Thymus (tissue), 11 donors: ENCODE results near the gene SLC4A5. TPM values are rescaled to one million over a fixed set of nuclear protein-coding genes. Genes with fewer than 3 reads are reported as not detected.
"Not testable (repeated sequence)": the region's sequence is repeated elsewhere in the genome, so short reads cannot be mapped to it uniquely, and the experiment has no call there.

Source experiments
- DNase-seq, 9 donors: peaks; one replicate each; pipeline ENCODE4 v3.0.0-alpha.2; 2013; ENCODE audit warnings: low spot score in 9 of 9, low read depth in 6 of 9, missing footprints in 1 of 9
- H3K27ac ChIP-seq, 2 donors: one replicate each; pipeline ENCODE4 v1.5.1; 2013; ENCODE audit warnings: control low read depth in 1 of 2, low read depth in 1 of 2, low read length in 1 of 2, mild to moderate bottlenecking in 1 of 2, moderate library complexity in 1 of 2
- H3K27me3 ChIP-seq, 2 donors: one replicate each; pipeline ENCODE4 v1.5.1; 2013; ENCODE audit warnings: low read length in 1 of 2; ENCODE audit not compliant: control insufficient read depth in 2 of 2, insufficient read depth in 1 of 2
- H3K36me3 ChIP-seq, 2 donors: one replicate each; pipeline ENCODE4 v1.5.1; 2013; ENCODE audit warnings: low read length in 1 of 2, mild to moderate bottlenecking in 1 of 2, moderate library complexity in 1 of 2; ENCODE audit not compliant: control insufficient read depth in 2 of 2, insufficient read depth in 2 of 2
- H3K4me1 ChIP-seq, 2 donors: one replicate each; pipeline ENCODE4 v1.5.1; 2013; ENCODE audit warnings: low read length in 2 of 2; ENCODE audit not compliant: control insufficient read depth in 2 of 2, insufficient read depth in 2 of 2
- H3K4me3 ChIP-seq, 2 donors: one replicate each; pipeline ENCODE4 v1.5.1; 2013; ENCODE audit warnings: low read length in 2 of 2, control low read depth in 1 of 2, mild to moderate bottlenecking in 1 of 2
- H3K9me3 ChIP-seq, 2 donors: one replicate each; pipeline ENCODE4 v1.5.1; 2013; ENCODE audit warnings: low read length in 1 of 2, mild to moderate bottlenecking in 1 of 2; ENCODE audit not compliant: control insufficient read depth in 2 of 2, insufficient read depth in 1 of 2
- WGBS: extraction: QIAGEN DNeasy Blood & Tissue Kit; methylation state at CpG from one replicate; pipeline ENCODE4 v1.1.7; 2013; 5-methylcytosine and 5-hydroxymethylcytosine counted together
- polyA plus RNA-seq: library from polyadenylated mRNA; stranded (reverse); fragments of 200-250 nt; gene quantifications from one replicate; pipeline ENCODE4 v1.2.3, GENCODE V29; 2013
- total RNA-seq: library from RNA; stranded (reverse); fragments of 120-200 nt; gene quantifications from one replicate; pipeline ENCODE4 v1.2.4, GENCODE V29; 2013
- donor health status: healthy.

Gene SLC4A5
- total and polyA plus RNA-seq, 2 donors = 0.85 to 2.5 TPM

DNA sequence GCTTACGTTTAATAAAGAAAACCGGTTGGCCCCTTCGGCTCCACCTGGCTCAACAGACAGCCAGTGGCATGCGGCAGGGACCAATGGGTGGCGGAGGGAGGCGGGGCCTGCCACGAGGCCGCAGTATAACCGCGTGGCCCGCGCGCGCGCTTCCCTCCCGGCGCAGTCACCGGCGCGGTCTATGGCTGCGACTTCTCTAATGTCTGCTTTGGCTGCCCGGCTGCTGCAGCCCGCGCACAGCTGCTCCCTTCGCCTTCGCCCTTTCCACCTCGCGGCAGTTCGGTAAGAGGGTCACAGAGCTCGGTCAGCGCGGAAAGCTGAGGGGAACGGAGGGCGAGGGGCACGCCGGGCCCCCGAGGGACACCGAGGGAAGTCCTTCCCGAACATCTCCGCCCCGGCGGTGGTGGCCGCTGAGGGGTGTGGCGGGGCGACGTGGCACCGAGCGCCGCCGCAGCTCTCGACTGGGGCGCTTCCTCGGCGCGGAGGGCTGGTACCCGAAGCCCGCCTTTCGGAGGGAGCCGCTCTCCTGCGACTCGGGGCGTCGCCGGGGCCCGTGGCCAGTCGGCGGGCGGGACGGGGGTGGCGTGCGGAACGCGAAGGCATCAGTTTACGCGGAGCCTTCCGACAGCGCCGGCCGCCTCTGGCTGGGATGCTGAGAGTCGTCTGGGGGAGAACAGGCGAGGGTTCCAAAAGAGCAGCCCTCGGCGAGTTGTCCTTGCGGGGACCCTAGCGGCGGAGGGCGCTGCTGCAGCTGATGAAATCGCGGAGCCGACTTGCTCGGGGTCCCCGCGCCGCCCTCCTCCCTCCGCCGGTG, 144.5 kb downstream of the SLC4A5 start, which contains the start of gene MTHFD2:
Gene MTHFD2, plus strand, starts transcription at position 155 of the 814 bp plus-strand sequence. Its CDS starts 27 bp downstream, at position 182.
- peaks cover 3 to 19% of the 10 kb centered on the region in 2 donors for H3K4me1 ChIP-seq
- peak within 1 kb of the TSS; percentile 55 to 68 for H3K4me3 ChIP-seq
- H3K9me3 ChIP-seq = no peaks in the 10 kb centered on the region
- H3K27me3 ChIP-seq = no peaks in the 10 kb centered on the region
- H3K27ac ChIP-seq = peak within 1 kb of the TSS; percentile 89 to 91
- under 1% methylated on average over 96 of the region's 96 CpGs for WGBS
- DNase-seq = peak; percentile 59 to 91 (median 77)
- H3K36me3 ChIP-seq = peaks cover 0 to 3% of the 10 kb centered on the region in 2 donors

- Histone ChIP-seq H3K36me3 (peaks cover 0 to 3% of the 10 kb centered on the region in 2 donors), H3K27ac (peak overlapping the region; percentile 89 to 91), H3K4me1 (peaks cover 3 to 19% of the 10 kb centered on the region in 2 donors), H3K4me3 (peak overlapping the region; percentile 55 to 68), H3K27me3 (no peaks in the 10 kb centered on the region), H3K9me3 (no peaks in the 10 kb centered on the region)
- WGBS = 39% methylated on average over 18 of the region's 18 CpGs
- no peak for DNase-seq
These were observed 145.2 kb downstream of the SLC4A5 start for GRCh38 chr2:74198023-74198460.

DNA sequence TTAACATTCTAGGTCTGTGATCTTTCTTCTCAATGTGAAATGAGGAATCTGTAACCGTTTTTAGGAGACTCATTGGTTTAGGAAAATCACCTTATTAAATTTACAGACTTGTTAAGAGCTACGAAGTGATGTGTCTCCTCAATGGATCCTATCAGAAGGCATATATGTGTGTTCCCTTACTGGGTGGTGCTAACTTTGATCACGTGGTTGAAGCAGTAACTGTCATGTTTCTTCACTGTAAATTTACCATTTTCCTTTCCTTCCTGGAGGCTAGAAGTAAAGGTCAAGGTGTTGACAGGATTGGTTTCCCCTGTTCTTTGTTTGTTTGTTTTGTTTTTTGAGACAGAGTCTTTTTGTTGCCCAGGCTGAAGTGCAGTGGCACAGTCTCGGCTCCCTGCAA, 146.2 kb downstream of the SLC4A5 start:
- no peak overlapping the region for H3K27ac ChIP-seq
- H3K9me3 ChIP-seq = no peaks in the 10 kb centered on the region
- no peak overlapping the region for H3K4me3 ChIP-seq
- H3K36me3 ChIP-seq = peaks cover 0 to 3% of the 10 kb centered on the region in 2 donors
- H3K4me1 ChIP-seq = peaks cover 3 to 19% of the 10 kb centered on the region in 2 donors
- WGBS = 89% methylated on average over 4 of the region's 4 CpGs
- H3K27me3 ChIP-seq = no peaks in the 10 kb centered on the region
- no peak for DNase-seq

GRCh38 chr2:74194799-74195198, 148.4 kb downstream of the SLC4A5 start:
- WGBS = 98% methylated on average over 1 of the region's 1 CpG
- Histone ChIP-seq H3K36me3 (no peaks in the 10 kb centered on the region), H3K4me3 (no peak overlapping the region), H3K27ac (no peak overlapping the region), H3K4me1 (peaks cover 3 to 15% of the 10 kb centered on the region in 2 donors), H3K9me3 (peaks cover 0 to 5% of the 10 kb centered on the region in 2 donors), H3K27me3 (no peaks in the 10 kb centered on the region)
- no peak for DNase-seq

DNA sequence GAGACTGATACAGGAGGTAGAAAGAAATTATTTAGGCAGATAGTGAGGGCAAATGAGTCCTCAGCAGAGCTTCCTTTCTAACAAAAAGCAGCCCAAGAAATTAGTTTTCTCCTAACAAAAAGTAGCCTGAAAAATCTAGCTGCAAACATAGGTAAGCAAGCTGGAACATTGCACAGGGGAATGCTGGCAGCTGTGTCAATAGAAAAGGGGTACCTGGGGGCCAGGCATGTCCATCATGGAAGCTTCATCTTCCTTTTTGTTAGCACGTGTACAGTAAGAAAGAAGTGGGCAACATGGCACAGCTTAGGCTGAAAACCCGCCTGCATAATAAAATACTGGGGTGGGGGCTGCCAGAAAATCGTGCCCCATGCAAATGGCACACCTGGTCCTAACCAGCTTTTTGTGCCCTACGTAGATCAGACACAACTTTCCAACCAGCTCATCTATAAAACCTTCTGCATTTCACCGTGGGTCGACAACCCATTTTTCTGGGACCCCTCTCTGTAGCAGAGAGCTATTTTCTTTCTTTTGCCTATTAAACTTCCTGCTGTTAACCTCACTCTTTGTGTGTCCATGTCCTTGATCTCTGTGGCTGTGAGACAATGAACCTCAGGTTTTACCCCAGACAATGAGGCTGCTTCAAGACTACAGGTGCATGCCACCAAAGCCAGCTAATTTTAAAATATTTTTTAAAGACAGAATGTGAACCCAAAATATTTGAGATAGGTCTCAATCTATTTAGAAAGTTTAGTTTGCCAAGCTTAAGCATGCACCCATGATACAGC, 151.4 kb downstream of the SLC4A5 start:
- Histone ChIP-seq H3K9me3 (peaks cover 0 to 5% of the 10 kb centered on the region in 2 donors), H3K27me3 (no peaks in the 10 kb centered on the region), H3K4me3 (no peak overlapping the region), H3K27ac (no peak overlapping the region), H3K36me3 (no peaks in the 10 kb centered on the region), H3K4me1 (peaks cover 0 to 2% of the 10 kb centered on the region in 2 donors)
- 85% methylated on average over 6 of the region's 6 CpGs for WGBS
- DNase-seq = no peak

DNA sequence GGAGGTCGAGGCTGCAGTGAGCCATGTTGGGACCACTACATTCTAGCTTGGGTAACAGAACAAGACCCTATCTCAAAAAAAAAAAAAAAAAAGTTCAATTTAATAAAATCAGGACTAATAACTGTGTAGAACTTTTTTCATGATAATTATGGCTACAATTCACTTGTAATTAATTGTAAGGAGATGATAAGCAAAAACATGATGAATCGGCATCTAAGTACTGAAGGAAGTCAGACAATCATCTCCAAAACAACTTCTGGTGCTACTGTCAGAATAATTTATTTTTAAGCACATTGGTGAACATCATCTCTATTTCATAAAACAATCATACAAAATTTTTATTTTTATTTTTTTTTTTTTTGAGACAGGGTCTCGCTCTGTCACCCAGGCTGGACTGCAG, 154.5 kb downstream of the SLC4A5 start:
- H3K4me1 ChIP-seq = peaks cover 0 to 2% of the 10 kb centered on the region in 2 donors
- no peak overlapping the region for H3K4me3 ChIP-seq
- H3K27me3 ChIP-seq = no peaks in the 10 kb centered on the region
- H3K9me3 ChIP-seq = peaks cover 0 to 5% of the 10 kb centered on the region in 2 donors
- H3K27ac ChIP-seq = no peak overlapping the region
- 99% methylated on average over 3 of the region's 3 CpGs for WGBS
- H3K36me3 ChIP-seq = no peaks in the 10 kb centered on the region
- no peak for DNase-seq

GRCh38 chr2:74188018-74188601, 155.1 kb downstream of the SLC4A5 start:
- H3K4me1 ChIP-seq = peaks cover 0 to 2% of the 10 kb centered on the region in 2 donors
- H3K27me3 ChIP-seq = no peaks in the 10 kb centered on the region
- H3K9me3 ChIP-seq = peaks cover 0 to 5% of the 10 kb centered on the region in 2 donors
- no peaks in the 10 kb centered on the region for H3K36me3 ChIP-seq
- 95% methylated on average over 6 of the region's 6 CpGs for WGBS
- no peak overlapping the region for H3K27ac ChIP-seq
- H3K4me3 ChIP-seq = no peak overlapping the region
- DNase-seq = no peak

DNA sequence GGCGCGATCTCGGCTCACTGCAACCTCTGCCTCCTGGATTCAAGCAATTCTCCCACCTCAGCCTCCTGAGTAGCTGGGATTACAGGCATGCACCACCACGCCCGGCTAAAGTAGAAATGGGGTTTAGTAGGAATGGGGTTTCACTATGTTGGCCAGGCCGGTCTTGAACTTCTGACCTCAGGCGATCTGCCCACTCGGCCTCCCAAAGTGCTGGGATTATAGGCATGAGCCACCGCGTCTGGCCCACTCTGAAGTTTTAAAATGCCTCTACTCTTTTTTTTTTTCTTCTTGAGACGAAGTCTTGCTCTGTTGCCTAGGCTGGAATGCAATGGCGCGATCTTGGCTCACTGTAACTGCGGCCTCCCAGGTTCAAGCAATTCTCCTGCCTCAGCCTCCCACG, 156.5 kb downstream of the SLC4A5 start:
- WGBS = 98% methylated on average over 15 of the region's 15 CpGs
- H3K27me3 ChIP-seq, H3K36me3 ChIP-seq, H3K4me1 ChIP-seq, H3K4me3 ChIP-seq, DNase-seq, H3K9me3 ChIP-seq, H3K27ac ChIP-seq: not testable (repeated sequence)
